HCT116 (cell line): Measurements from ENCODE around the gene KCNK10. TPM values are rescaled to one million over a fixed set of nuclear protein-coding genes. Genes with fewer than 3 reads are reported as not detected.

Experiments
- ATAC-seq: fragments of 200-7000 bp; cut with Tn5 transposase; 2 replicates; pipeline ENCODE4 v1.9.1; 2020; ENCODE audit warnings: mild to moderate bottlenecking, moderate library complexity
- BruUV-seq: library from RNA; stranded (reverse); fragments of 400-500 nt; replicated peaks from 2 replicates; lab custom pipeline; 2021; lab: Mats Ljungman, UMichigan
- CTCF ChIA-PET: fragments of 300-600 bp; sonication (Branson Sonifier 250); formaldehyde crosslinking; loops from one replicate; lab custom pipeline; 2021; ENCODE audit warnings: antibody characterized with exemption; lab: Charles Lee
- POLR2A ChIA-PET: fragments of 300-600, 350-600 bp; sonication (Branson Sonifier 250); formaldehyde crosslinking; loops from one replicate; lab custom pipeline; 2021; ENCODE audit warnings: antibody characterized with exemption; lab: Charles Lee
- RAD21 ChIA-PET, 2 experiments: fragments of 300-600 bp; sonication (Branson Sonifier 250); formaldehyde crosslinking; loops; one replicate each; lab custom pipeline; 2023; ENCODE audit warnings: low total read pairs in 2 of 2; ENCODE audit not compliant: uncharacterized antibody in 2 of 2, unreplicated experiment in 2 of 2, low non-redundant PET in 1 of 2; lab: Charles Lee
- DNase-seq: peaks from one replicate; pipeline ENCODE4 v3.0.0-alpha.2; 2010; ENCODE audit warnings: low read depth, low spot score
- H2AFZ ChIP-seq: fragments of 200-600 bp; shearing (Covaris generic), sonication (generic); 2 replicates; pipeline ENCODE4 v1.6.1; 2017; ENCODE audit warnings: low read depth, mixed run types, mixed read lengths, antibody characterized with exemption, low read length; ENCODE audit not compliant: poor library complexity, severe bottlenecking
- H3K27ac ChIP-seq: 2 replicates; pipeline ENCODE4 v1.5.1; 2012; ENCODE audit warnings: low read depth, low read length
- H3K27me3 ChIP-seq: fragments of 200-600 bp; sonication (generic); 2 replicates; pipeline ENCODE4 v1.6.1; 2016; ENCODE audit warnings: mixed run types, low read length, mixed read lengths; ENCODE audit not compliant: insufficient read depth
- H3K36me3 ChIP-seq, 2 experiments: fragments of 200-500 bp in 1 of 2; fragments of 200-600 bp in 1 of 2; sonication (Bioruptor generic) in 1 of 2; sonication (generic) in 1 of 2; 2 replicates each; pipeline versions ENCODE4 v1.5.1 to v1.6.1; 2014 to 2016; ENCODE audit warnings: low read length in 2 of 2, inconsistent platforms in 1 of 2, mixed read lengths in 1 of 2, mixed run types in 1 of 2; ENCODE audit not compliant: insufficient read depth in 2 of 2, control insufficient read depth in 1 of 2
- H3K4me1 ChIP-seq, 2 experiments: fragments of 200-600 bp in 1 of 2; sonication (generic) in 1 of 2; 2 replicates each; pipeline versions ENCODE4 v1.5.1 to v1.6.1; 2012 to 2017; ENCODE audit warnings: low read length in 2 of 2, inconsistent platforms in 1 of 2, mild to moderate bottlenecking in 1 of 2, mixed read lengths in 1 of 2, mixed run types in 1 of 2, moderate library complexity in 1 of 2; ENCODE audit not compliant: insufficient read depth in 2 of 2, control insufficient read depth in 1 of 2
- H3K4me2 ChIP-seq: fragments of 200-600 bp; sonication (generic); 2 replicates; pipeline ENCODE4 v1.6.1; 2017; ENCODE audit warnings: mixed run types, low read length, mixed read lengths
- H3K4me3 ChIP-seq, 2 experiments: fragments of 200-600 bp in 1 of 2; sonication (generic) in 1 of 2; replicated peaks in 1 of 2; 2 replicates each; pipeline ENCODE4 v1.5.1; 2011 to 2016; ENCODE audit warnings: low read length in 2 of 2, control low read depth in 1 of 2, low read depth in 1 of 2, mild to moderate bottlenecking in 1 of 2, mixed read lengths in 1 of 2, mixed run types in 1 of 2
- H3K79me2 ChIP-seq: fragments of 200-600 bp; sonication (generic); 2 replicates; pipeline ENCODE4 v1.6.1; 2017; ENCODE audit warnings: mild to moderate bottlenecking, mixed run types, low read length, moderate library complexity, mixed read lengths; ENCODE audit not compliant: insufficient read depth
- H3K9ac ChIP-seq: fragments of 200-600 bp; sonication (generic); 2 replicates; pipeline ENCODE4 v1.6.1; 2016; ENCODE audit warnings: low read length, mixed read lengths
- H3K9me2 ChIP-seq: fragments of 200-600 bp; sonication (generic), shearing (Covaris generic); 2 replicates; pipeline ENCODE4 v1.6.1; 2017; ENCODE audit warnings: mixed run types, mild to moderate bottlenecking, moderate library complexity; ENCODE audit not compliant: insufficient read depth
- H3K9me3 ChIP-seq, 2 experiments: fragments of 200-500 bp in 1 of 2; fragments of 200-600 bp in 1 of 2; sonication (Bioruptor generic) in 1 of 2; sonication (generic) in 1 of 2; 2 replicates each; pipeline ENCODE4 v1.6.1; 2014 to 2017; ENCODE audit warnings: low read length in 2 of 2, mixed read lengths in 2 of 2, inconsistent platforms in 1 of 2, low read depth in 1 of 2, mild to moderate bottlenecking in 1 of 2, mixed run types in 1 of 2, moderate library complexity in 1 of 2; ENCODE audit not compliant: control insufficient read depth in 1 of 2, insufficient read depth in 1 of 2
- H4K20me1 ChIP-seq: fragments of 200-600 bp; sonication (generic), shearing (Covaris generic); 2 replicates; pipeline ENCODE4 v1.6.1; 2017; ENCODE audit warnings: mixed run types, mild to moderate bottlenecking, moderate library complexity; ENCODE audit not compliant: insufficient read depth
- ATF3 ChIP-seq: IDR thresholded peaks from 2 replicates; pipeline ENCODE4 v1.6.1; 2012
- EGR1 ChIP-seq: IDR thresholded peaks from 2 replicates; pipeline ENCODE4 v1.6.1; 2012; ENCODE audit warnings: low read depth
- EZH2phosphoT487 ChIP-seq: fragments of 200-600 bp; IDR thresholded peaks from 2 replicates; pipeline ENCODE4 v1.6.1; 2018; ENCODE audit warnings: antibody characterized with exemption, borderline replicate concordance
- FOSL1 ChIP-seq: IDR thresholded peaks from 2 replicates; pipeline ENCODE4 v1.6.1; 2012; ENCODE audit warnings: low read depth
- MAX ChIP-seq: IDR thresholded peaks from 2 replicates; pipeline ENCODE4 v1.6.1; 2012
- POLR2A ChIP-seq: IDR thresholded peaks from 2 replicates; pipeline ENCODE4 v1.7.0; 2011; ENCODE audit warnings: borderline replicate concordance; ENCODE audit not compliant: insufficient read depth, insufficient read length; ENCODE audit errors: extremely low read depth
- POLR2AphosphoS5 ChIP-seq: IDR thresholded peaks from 2 replicates; pipeline ENCODE4 v1.6.1; 2011; ENCODE audit warnings: mild to moderate bottlenecking, low read depth, low read length, moderate library complexity
- RAD21 ChIP-seq: IDR thresholded peaks from 2 replicates; pipeline ENCODE4 v1.6.1; 2012; ENCODE audit warnings: low read depth, mild to moderate bottlenecking
- SRF ChIP-seq: IDR thresholded peaks from 2 replicates; pipeline ENCODE4 v1.6.1; 2012; ENCODE audit warnings: low read depth
- ZNF274 ChIP-seq: fragments of 200-500 bp; sonication (Bioruptor generic); IDR thresholded peaks from 2 replicates; pipeline ENCODE4 v1.6.1; 2014; ENCODE audit warnings: mild to moderate bottlenecking, low read depth, low read length, inconsistent platforms
- intact Hi-C: fragments of 100-400 bp; cut with micrococcal nuclease; formaldehyde crosslinking; loops from 2 replicates; pipeline ENCODE4 v1.10.0; 2022
- total RNA-seq: library from RNA; stranded (reverse); gene quantifications from one replicate; pipeline ENCODE4 v1.2.1, GENCODE V29; 2021; ENCODE audit not compliant: unreplicated experiment
- TF ChIP-seq, protein P1 (sequence below): IDR thresholded peaks from 2 replicates; pipeline ENCODE4 v1.6.1; 2011; ENCODE audit warnings: mild to moderate bottlenecking, low read length, moderate library complexity; ENCODE audit not compliant: insufficient replicate concordance; ENCODE audit errors: extremely low read depth
- TF ChIP-seq, protein P2 (sequence below): IDR thresholded peaks from 2 replicates; pipeline ENCODE4 v1.6.1; 2012; ENCODE audit warnings: low read depth

KCNK10 gene
- total RNA-seq, 1 experiment from 2014 or later = not detected

DNA sequence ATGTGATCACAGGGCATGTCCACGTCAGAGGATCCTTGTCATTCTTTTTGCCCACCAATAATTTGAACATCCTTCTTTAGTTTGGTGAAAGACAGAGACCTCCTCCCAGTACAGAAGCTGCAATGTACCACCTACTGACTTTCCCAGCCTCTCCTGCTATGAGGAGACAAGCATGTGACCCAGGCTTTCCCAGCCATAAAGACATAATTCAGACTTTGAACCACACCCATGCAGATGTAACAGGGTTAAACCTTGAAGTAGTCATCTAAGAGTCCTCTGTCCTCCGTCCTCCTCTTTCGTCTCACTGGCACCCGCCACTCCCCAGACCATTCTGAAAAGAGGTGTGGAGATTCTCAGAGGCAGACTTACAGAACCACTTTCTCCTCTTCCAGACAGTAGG lies 120.8 kb downstream of the KCNK10 start:
- no peak overlapping the region for H3K4me3 ChIP-seq
- POLR2A ChIA-PET = no interaction called here
- BruUV-seq = no TSS peak
- H3K9me2 ChIP-seq = no peaks in the 10 kb centered on the region
- DNase-seq = no peak
- no peaks in the 10 kb centered on the region for H3K9me3 ChIP-seq
- no peaks in the 10 kb centered on the region for H3K79me2 ChIP-seq
- TF ChIP-seq, protein P1, sequence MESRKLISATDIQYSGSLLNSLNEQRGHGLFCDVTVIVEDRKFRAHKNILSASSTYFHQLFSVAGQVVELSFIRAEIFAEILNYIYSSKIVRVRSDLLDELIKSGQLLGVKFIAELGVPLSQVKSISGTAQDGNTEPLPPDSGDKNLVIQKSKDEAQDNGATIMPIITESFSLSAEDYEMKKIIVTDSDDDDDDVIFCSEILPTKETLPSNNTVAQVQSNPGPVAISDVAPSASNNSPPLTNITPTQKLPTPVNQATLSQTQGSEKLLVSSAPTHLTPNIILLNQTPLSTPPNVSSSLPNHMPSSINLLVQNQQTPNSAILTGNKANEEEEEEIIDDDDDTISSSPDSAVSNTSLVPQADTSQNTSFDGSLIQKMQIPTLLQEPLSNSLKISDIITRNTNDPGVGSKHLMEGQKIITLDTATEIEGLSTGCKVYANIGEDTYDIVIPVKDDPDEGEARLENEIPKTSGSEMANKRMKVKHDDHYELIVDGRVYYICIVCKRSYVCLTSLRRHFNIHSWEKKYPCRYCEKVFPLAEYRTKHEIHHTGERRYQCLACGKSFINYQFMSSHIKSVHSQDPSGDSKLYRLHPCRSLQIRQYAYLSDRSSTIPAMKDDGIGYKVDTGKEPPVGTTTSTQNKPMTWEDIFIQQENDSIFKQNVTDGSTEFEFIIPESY = no peak
- no peak for TF ChIP-seq ATF3
- TF ChIP-seq ZNF274 = no peak
- TF ChIP-seq MAX = no peak
- H3K9ac ChIP-seq = no peak overlapping the region
- H2AFZ ChIP-seq = no peak overlapping the region
- ATAC-seq = no peak
- intact Hi-C loops = no loop called here
- H3K27ac ChIP-seq = no peak overlapping the region
- no peaks in the 10 kb centered on the region for H4K20me1 ChIP-seq
- RAD21 ChIA-PET = no interaction called here
- H3K27me3 ChIP-seq = no peaks in the 10 kb centered on the region
- H3K36me3 ChIP-seq = no peaks in the 10 kb centered on the region
- H3K4me1 ChIP-seq = no peaks in the 10 kb centered on the region
- CTCF ChIA-PET = no interaction called here
- H3K4me2 ChIP-seq = no peak overlapping the region

DNA sequence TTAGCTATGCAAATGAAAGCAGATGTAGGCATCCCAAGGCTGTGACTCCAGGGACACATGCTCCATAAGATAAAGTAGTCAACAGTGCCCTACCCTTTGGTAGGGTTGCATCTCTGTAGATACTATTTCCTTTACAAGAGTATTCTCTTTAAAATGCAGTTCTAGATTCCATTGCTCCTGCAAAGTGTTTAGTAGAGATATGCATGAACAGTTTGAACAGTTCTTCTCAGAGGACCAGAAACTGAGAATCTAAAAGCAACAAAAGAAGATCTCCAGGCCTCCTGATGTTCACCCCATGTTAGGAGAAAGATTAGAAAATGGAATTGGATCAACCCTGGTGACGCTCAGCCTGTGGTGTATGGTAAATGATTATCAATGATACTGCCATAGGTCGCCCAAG lies 121.2 kb downstream of the KCNK10 start:
- Histone ChIP-seq H3K9me2 (no peaks in the 10 kb centered on the region), H2AFZ (no peak overlapping the region), H3K9me3 (no peaks in the 10 kb centered on the region), H3K79me2 (no peaks in the 10 kb centered on the region), H3K4me3 (no peak overlapping the region), H3K4me1 (no peaks in the 10 kb centered on the region), H3K36me3 (no peaks in the 10 kb centered on the region), H3K4me2 (no peak overlapping the region), H3K27me3 (no peaks in the 10 kb centered on the region), H3K27ac (no peak overlapping the region), H3K9ac (no peak overlapping the region), H4K20me1 (no peaks in the 10 kb centered on the region)
- DNase-seq = no peak
- RAD21 ChIA-PET = no interaction called here
- CTCF ChIA-PET = no interaction called here
- intact Hi-C loops = no loop called here
- BruUV-seq = no TSS peak
- no peak for ATAC-seq
- POLR2A ChIA-PET = no interaction called here
- TF ChIP-seq, protein P1 = no peak
- TF ChIP-seq POLR2A (no peak), EZH2phosphoT487 (no peak), EGR1 (no peak), FOSL1 (no peak), RAD21 (no peak), MAX (no peak), SRF (no peak), POLR2AphosphoS5 (no peak)
- TF ChIP-seq, protein P2, sequence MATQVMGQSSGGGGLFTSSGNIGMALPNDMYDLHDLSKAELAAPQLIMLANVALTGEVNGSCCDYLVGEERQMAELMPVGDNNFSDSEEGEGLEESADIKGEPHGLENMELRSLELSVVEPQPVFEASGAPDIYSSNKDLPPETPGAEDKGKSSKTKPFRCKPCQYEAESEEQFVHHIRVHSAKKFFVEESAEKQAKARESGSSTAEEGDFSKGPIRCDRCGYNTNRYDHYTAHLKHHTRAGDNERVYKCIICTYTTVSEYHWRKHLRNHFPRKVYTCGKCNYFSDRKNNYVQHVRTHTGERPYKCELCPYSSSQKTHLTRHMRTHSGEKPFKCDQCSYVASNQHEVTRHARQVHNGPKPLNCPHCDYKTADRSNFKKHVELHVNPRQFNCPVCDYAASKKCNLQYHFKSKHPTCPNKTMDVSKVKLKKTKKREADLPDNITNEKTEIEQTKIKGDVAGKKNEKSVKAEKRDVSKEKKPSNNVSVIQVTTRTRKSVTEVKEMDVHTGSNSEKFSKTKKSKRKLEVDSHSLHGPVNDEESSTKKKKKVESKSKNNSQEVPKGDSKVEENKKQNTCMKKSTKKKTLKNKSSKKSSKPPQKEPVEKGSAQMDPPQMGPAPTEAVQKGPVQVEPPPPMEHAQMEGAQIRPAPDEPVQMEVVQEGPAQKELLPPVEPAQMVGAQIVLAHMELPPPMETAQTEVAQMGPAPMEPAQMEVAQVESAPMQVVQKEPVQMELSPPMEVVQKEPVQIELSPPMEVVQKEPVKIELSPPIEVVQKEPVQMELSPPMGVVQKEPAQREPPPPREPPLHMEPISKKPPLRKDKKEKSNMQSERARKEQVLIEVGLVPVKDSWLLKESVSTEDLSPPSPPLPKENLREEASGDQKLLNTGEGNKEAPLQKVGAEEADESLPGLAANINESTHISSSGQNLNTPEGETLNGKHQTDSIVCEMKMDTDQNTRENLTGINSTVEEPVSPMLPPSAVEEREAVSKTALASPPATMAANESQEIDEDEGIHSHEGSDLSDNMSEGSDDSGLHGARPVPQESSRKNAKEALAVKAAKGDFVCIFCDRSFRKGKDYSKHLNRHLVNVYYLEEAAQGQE = no peak
